Liver (tissue), 9 donors: Measurements from ENCODE around the gene MRLN. TPM values are rescaled to one million over a fixed set of nuclear protein-coding genes. Genes with fewer than 3 reads are reported as not detected.

Experiments
- DNase-seq: peaks from one replicate; pipeline ENCODE4 v3.0.0-alpha.2; 2017; ENCODE audit warnings: low spot score
- H3K27ac ChIP-seq, 2 donors: one replicate each; pipeline ENCODE4 v1.7.0; 2013; ENCODE audit warnings: inconsistent platforms in 2 of 2, low read length in 2 of 2, control low read depth in 1 of 2, low read depth in 1 of 2, mild to moderate bottlenecking in 1 of 2
- H3K27me3 ChIP-seq, 4 donors: one replicate each; pipeline versions ENCODE4 v1.6.1 to v1.7.0; 2013; ENCODE audit warnings: low read length in 3 of 4, inconsistent platforms in 1 of 4, mild to moderate bottlenecking in 1 of 4, moderate library complexity in 1 of 4; ENCODE audit not compliant: control insufficient read depth in 4 of 4, insufficient read depth in 4 of 4
- H3K36me3 ChIP-seq, 4 donors: one replicate each; pipeline versions ENCODE4 v1.6.1 to v1.7.0; 2013; ENCODE audit warnings: low read length in 3 of 4, mild to moderate bottlenecking in 3 of 4, low read depth in 1 of 4, moderate library complexity in 1 of 4; ENCODE audit not compliant: control insufficient read depth in 4 of 4, insufficient read depth in 3 of 4
- H3K4me1 ChIP-seq, 4 donors: one replicate each; pipeline versions ENCODE4 v1.6.1 to v1.7.0; 2013; ENCODE audit warnings: low read length in 3 of 4, mild to moderate bottlenecking in 3 of 4, moderate library complexity in 1 of 4; ENCODE audit not compliant: control insufficient read depth in 4 of 4, insufficient read depth in 4 of 4
- H3K4me3 ChIP-seq, 3 donors: one replicate each; pipeline versions ENCODE4 v1.6.1 to v1.7.0; 2013; ENCODE audit warnings: low read length in 3 of 3, control low read depth in 1 of 3, low read depth in 1 of 3, mild to moderate bottlenecking in 1 of 3
- H3K9ac ChIP-seq, 2 donors: one replicate each; pipeline ENCODE4 v1.7.0; 2013; ENCODE audit warnings: low read length in 2 of 2, mild to moderate bottlenecking in 2 of 2, moderate library complexity in 2 of 2, control low read depth in 1 of 2, low read depth in 1 of 2
- H3K9me3 ChIP-seq, 4 donors: one replicate each; pipeline versions ENCODE4 v1.6.1 to v1.7.0; 2013; ENCODE audit warnings: low read length in 3 of 4; ENCODE audit not compliant: control insufficient read depth in 4 of 4
- ATF3 ChIP-seq: IDR thresholded peaks from 2 replicates; pipeline ENCODE4 v1.6.1; 2016; ENCODE audit warnings: antibody characterized with exemption
- CTCF ChIP-seq: fragments of 150-350 bp; IDR thresholded peaks from 2 replicates; pipeline ENCODE4 v1.5.1; 2017; ENCODE audit warnings: improper control_type of control experiment, low read depth, low read length; ENCODE audit not compliant: missing input control
- EGR1 ChIP-seq, 2 donors: IDR thresholded peaks; 2 replicates each; pipeline ENCODE4 v1.6.1; 2016 to 2018; ENCODE audit warnings: antibody characterized with exemption in 2 of 2, low read depth in 2 of 2
- FOXA1 ChIP-seq: IDR thresholded peaks from 2 replicates; pipeline ENCODE4 v1.6.1; 2016; ENCODE audit warnings: antibody characterized with exemption
- FOXA2 ChIP-seq: IDR thresholded peaks from 2 replicates; pipeline ENCODE4 v1.6.1; 2016; ENCODE audit warnings: antibody characterized with exemption
- GABPA ChIP-seq, 2 donors: IDR thresholded peaks in 1 of 2; conservative IDR thresholded peaks in 1 of 2; 2 replicates each; pipeline ENCODE4 v1.6.1; 2016; ENCODE audit warnings: antibody characterized with exemption in 2 of 2, mild to moderate bottlenecking in 1 of 2, moderate library complexity in 1 of 2
- HNF4A ChIP-seq, 2 donors: conservative IDR thresholded peaks; 2 replicates each; pipeline ENCODE4 v1.6.1; 2016; ENCODE audit warnings: antibody characterized with exemption in 2 of 2, mild to moderate bottlenecking in 2 of 2
- JUND ChIP-seq, 2 donors: IDR thresholded peaks; 2 replicates each; pipeline ENCODE4 v1.6.1; 2016; ENCODE audit warnings: antibody characterized with exemption in 2 of 2
- MAX ChIP-seq: IDR thresholded peaks from 2 replicates; pipeline ENCODE4 v1.6.1; 2016; ENCODE audit warnings: antibody characterized with exemption
- NR2F2 ChIP-seq: IDR thresholded peaks from 2 replicates; pipeline ENCODE4 v1.6.1; 2016; ENCODE audit warnings: antibody characterized with exemption
- RAD21 ChIP-seq, 2 donors: IDR thresholded peaks; 2 replicates each; pipeline ENCODE4 v1.6.1; 2016; ENCODE audit warnings: antibody characterized with exemption in 2 of 2, mild to moderate bottlenecking in 2 of 2
- REST ChIP-seq: IDR thresholded peaks from 2 replicates; pipeline ENCODE4 v1.6.1; 2016; ENCODE audit warnings: antibody characterized with exemption, mild to moderate bottlenecking
- RXRA ChIP-seq, 2 donors: IDR thresholded peaks; 2 replicates each; pipeline ENCODE4 v1.6.1; 2017 to 2018; ENCODE audit warnings: antibody characterized with exemption in 2 of 2, mild to moderate bottlenecking in 1 of 2
- SP1 ChIP-seq: IDR thresholded peaks from 2 replicates; pipeline ENCODE4 v1.6.1; 2018; ENCODE audit warnings: antibody characterized with exemption, mild to moderate bottlenecking
- TAF1 ChIP-seq: conservative IDR thresholded peaks from 2 replicates; pipeline ENCODE4 v1.6.1; 2016; ENCODE audit warnings: antibody characterized with exemption, mild to moderate bottlenecking
- YY1 ChIP-seq: IDR thresholded peaks from 2 replicates; pipeline ENCODE4 v1.6.1; 2016; ENCODE audit warnings: antibody characterized with exemption, mild to moderate bottlenecking
- WGBS: extraction: QIAGEN DNeasy Blood & Tissue Kit; methylation state at CpG from one replicate; pipeline ENCODE4 v1.1.7; 2013; 5-methylcytosine and 5-hydroxymethylcytosine counted together
- polyA plus RNA-seq, 2 donors: library from polyadenylated mRNA; stranded (reverse) in 1 of 2; unstranded in 1 of 2; fragments of 200-250 nt in 1 of 2; fragments of >200 nt in 1 of 2; fragmentation: Nextera tagmentation in 1 of 2; extraction: Ambion mirVana in 1 of 2; gene quantifications; one replicate each; pipeline versions ENCODE4 v1.2.1 to v1.2.3, GENCODE V29; 2013 to 2015
- total RNA-seq, 2 donors: library from RNA; depleted of rRNA; stranded (reverse); fragments of >200 nt; gene quantifications; one replicate each; pipeline ENCODE4 v1.2.3, GENCODE V29; 2014
- TF ChIP-seq, protein P1 (sequence below): IDR thresholded peaks from 2 replicates; pipeline ENCODE4 v1.6.1; 2016; ENCODE audit warnings: antibody characterized with exemption
- donor health status: healthy.
- donor health status: healthy.
- donor health status: healthy.
- donor health status: healthy.
- donor health status: healthy.

The MRLN gene
- total and polyA plus RNA-seq, 4 donors: not detected

GRCh38 chr10:59773088-59773487 is 19.8 kb upstream of the MRLN start (continued):
- TF ChIP-seq ATF3 (no peak), FOXA1 (no peak)
- TF ChIP-seq, protein P1, sequence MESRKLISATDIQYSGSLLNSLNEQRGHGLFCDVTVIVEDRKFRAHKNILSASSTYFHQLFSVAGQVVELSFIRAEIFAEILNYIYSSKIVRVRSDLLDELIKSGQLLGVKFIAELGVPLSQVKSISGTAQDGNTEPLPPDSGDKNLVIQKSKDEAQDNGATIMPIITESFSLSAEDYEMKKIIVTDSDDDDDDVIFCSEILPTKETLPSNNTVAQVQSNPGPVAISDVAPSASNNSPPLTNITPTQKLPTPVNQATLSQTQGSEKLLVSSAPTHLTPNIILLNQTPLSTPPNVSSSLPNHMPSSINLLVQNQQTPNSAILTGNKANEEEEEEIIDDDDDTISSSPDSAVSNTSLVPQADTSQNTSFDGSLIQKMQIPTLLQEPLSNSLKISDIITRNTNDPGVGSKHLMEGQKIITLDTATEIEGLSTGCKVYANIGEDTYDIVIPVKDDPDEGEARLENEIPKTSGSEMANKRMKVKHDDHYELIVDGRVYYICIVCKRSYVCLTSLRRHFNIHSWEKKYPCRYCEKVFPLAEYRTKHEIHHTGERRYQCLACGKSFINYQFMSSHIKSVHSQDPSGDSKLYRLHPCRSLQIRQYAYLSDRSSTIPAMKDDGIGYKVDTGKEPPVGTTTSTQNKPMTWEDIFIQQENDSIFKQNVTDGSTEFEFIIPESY: no peak

DNA sequence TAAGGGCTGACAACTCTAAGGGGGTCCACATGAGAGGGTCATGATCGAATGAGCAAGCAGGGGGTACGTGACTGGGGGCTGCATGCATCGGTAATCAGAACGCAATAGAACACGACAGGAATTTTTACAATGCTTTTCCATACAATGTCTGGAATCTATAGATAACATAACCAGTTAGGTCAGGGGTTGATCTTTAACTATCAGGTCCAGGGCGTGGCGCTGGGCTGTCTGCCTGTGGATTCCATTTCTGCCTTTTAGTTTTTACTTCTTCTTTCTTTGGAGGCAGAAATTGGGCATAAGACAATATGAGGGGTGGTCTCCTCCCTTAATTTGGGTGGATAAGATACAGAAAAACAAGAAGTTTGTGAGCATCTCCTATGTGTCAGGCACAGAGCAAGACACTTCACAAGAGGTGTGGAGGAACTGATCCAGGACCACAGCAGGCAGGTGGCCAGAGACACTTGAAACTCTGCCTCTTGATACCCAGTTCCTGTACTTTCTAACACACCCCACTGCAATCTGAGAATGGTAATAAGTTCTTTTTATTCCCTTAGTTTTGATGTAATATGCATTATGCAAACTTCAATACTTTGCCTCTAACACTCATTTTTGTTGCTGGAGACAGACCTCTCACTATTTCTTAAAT is 18.0 kb upstream of the MRLN start:
- TF ChIP-seq FOXA1 (no peak), NR2F2 (no peak), RXRA (IDR thresholded peaks at IDR 0.05) (no peak), JUND (IDR thresholded peaks at IDR 0.05) (no peak), TAF1 (no peak), SP1 (no peak), EGR1 (IDR thresholded peaks at IDR 0.05; ENCODE audit: low read depth in 2 of 2) (no peak), REST (no peak), YY1 (no peak), FOXA2 (no peak), CTCF (no peak), ATF3 (no peak), MAX (no peak), GABPA (IDR thresholded peaks at IDR 0.05 in 1 of 2, conservative IDR thresholded peaks at IDR 0.05 in 1 of 2) (no peak), RAD21 (IDR thresholded peaks at IDR 0.05) (no peak), HNF4A (conservative IDR thresholded peaks at IDR 0.05) (no peak)
- TF ChIP-seq, protein P1: no peak
- Histone ChIP-seq H3K27me3 (no peaks in the 10 kb centered on the region), H3K9me3 (no peaks in the 10 kb centered on the region), H3K36me3 (no peaks in the 10 kb centered on the region), H3K9ac (no peak overlapping the region), H3K27ac (no peak overlapping the region), H3K4me3 (no peak overlapping the region), H3K4me1 (no peaks in the 10 kb centered on the region)
- 86% methylated on average over 7 of the region's 7 CpGs for WGBS
- no peak for DNase-seq
